SK-N-SH (cell line): ENCODE measurements around the gene DIPK1A. TPM values are rescaled to one million over a fixed set of nuclear protein-coding genes. Genes with fewer than 3 reads are reported as not detected.
A peak's percentile ranks its signal among the peaks of the same experiment; 100 is the strongest.

ENCODE experiments used
- CTCF ChIA-PET: fragments of 300-600, 350-600 bp; formaldehyde crosslinking; extraction: SDS; loops from one replicate; lab custom pipeline; 2021; lab: Yijun Ruan, JAX
- POLR2A ChIA-PET: fragments of 350-600 bp; sonication (Branson Sonifier 250); formaldehyde crosslinking; extraction: SDS; loops from one replicate; lab custom pipeline; 2020; ENCODE audit warnings: antibody characterized with exemption, inconsistent platforms; lab: Yijun Ruan, JAX
- DNase-seq: peaks from one replicate; pipeline ENCODE4 v3.0.0; 2012
- H2AFZ ChIP-seq: fragments of 200-600 bp; sonication (generic); 2 replicates; pipeline ENCODE4 v1.8.1; 2016; ENCODE audit warnings: antibody characterized with exemption, mild to moderate bottlenecking, low read depth
- H3F3A ChIP-seq: fragments of 200-600 bp; sonication (generic); replicated peaks from 2 replicates; pipeline ENCODE3; 2016; ENCODE audit warnings: antibody characterized with exemption, mild to moderate bottlenecking; ENCODE audit not compliant: insufficient read depth
- H3K27ac ChIP-seq, 2 experiments: fragments of 200-500 bp in 1 of 2; fragments of 200-600 bp in 1 of 2; sonication (Bioruptor generic) in 1 of 2; sonication (generic), shearing (Covaris generic) in 1 of 2; 2 replicates each; pipeline versions ENCODE4 v1.5.1 to v1.6.1; 2014 to 2016; ENCODE audit warnings: low read depth in 2 of 2, inconsistent platforms in 1 of 2, low read length in 1 of 2, mild to moderate bottlenecking in 1 of 2, mixed read lengths in 1 of 2
- H3K27me3 ChIP-seq: fragments of 200-600 bp; sonication (generic), shearing (Covaris generic); 2 replicates; pipeline ENCODE4 v1.6.1; 2016; ENCODE audit warnings: mixed run types; ENCODE audit not compliant: insufficient read depth
- H3K36me3 ChIP-seq, 2 experiments: fragments of 200-500 bp in 1 of 2; fragments of 200-600 bp in 1 of 2; sonication (Bioruptor generic) in 1 of 2; sonication (generic) in 1 of 2; replicated peaks in 1 of 2; 2 replicates each; pipeline versions ENCODE3 to v1.5.1; 2014 to 2016; ENCODE audit warnings: low read length in 1 of 2, mild to moderate bottlenecking in 1 of 2; ENCODE audit not compliant: insufficient read depth in 2 of 2, control insufficient read depth in 1 of 2
- H3K4me1 ChIP-seq, 2 experiments: fragments of 200-500 bp in 1 of 2; fragments of 200-600 bp in 1 of 2; sonication (Bioruptor generic) in 1 of 2; sonication (generic), shearing (Covaris generic) in 1 of 2; 2 replicates each; pipeline versions ENCODE4 v1.5.1 to v1.6.1; 2014 to 2016; ENCODE audit warnings: low read depth in 1 of 2, low read length in 1 of 2, mixed run types in 1 of 2; ENCODE audit not compliant: insufficient read depth in 2 of 2, control insufficient read depth in 1 of 2
- H3K4me2 ChIP-seq: fragments of 200-600 bp; sonication (generic), shearing (Covaris generic); 2 replicates; pipeline ENCODE4 v1.6.1; 2017; ENCODE audit warnings: mixed run types
- H3K4me3 ChIP-seq, 2 experiments: fragments of 200-500 bp in 1 of 2; fragments of 200-600 bp in 1 of 2; sonication (Bioruptor generic) in 1 of 2; sonication (generic), shearing (Covaris generic) in 1 of 2; 2 replicates each; pipeline versions ENCODE4 v1.5.1 to v1.8.1; 2014 to 2016; ENCODE audit warnings: low read depth in 2 of 2, inconsistent platforms in 1 of 2, low read length in 1 of 2, mild to moderate bottlenecking in 1 of 2, mixed read lengths in 1 of 2, moderate library complexity in 1 of 2
- H3K79me2 ChIP-seq: fragments of 200-600 bp; sonication (generic); 2 replicates; pipeline ENCODE4 v1.8.1; 2017; ENCODE audit warnings: mild to moderate bottlenecking; ENCODE audit not compliant: insufficient read depth
- H3K9ac ChIP-seq: fragments of 200-600 bp; sonication (generic); 2 replicates; pipeline ENCODE4 v1.6.1; 2017; ENCODE audit warnings: mixed run types
- H3K9me2 ChIP-seq: fragments of 200-600 bp; sonication (generic); 2 replicates; pipeline ENCODE4 v1.6.1; 2017; ENCODE audit warnings: mixed run types
- H3K9me3 ChIP-seq: fragments of 200-600 bp; sonication (generic); 2 replicates; pipeline ENCODE4 v1.6.1; 2017; ENCODE audit warnings: mixed run types, mild to moderate bottlenecking, moderate library complexity
- H4K20me1 ChIP-seq: fragments of 200-600 bp; sonication (generic); 2 replicates; pipeline ENCODE4 v1.6.1; 2017; ENCODE audit warnings: mild to moderate bottlenecking, mixed run types; ENCODE audit not compliant: insufficient read depth
- CHD2 ChIP-seq: fragments of 150-350 bp; IDR thresholded peaks from 2 replicates; pipeline ENCODE4 v1.6.1; 2018; ENCODE audit warnings: low read length; ENCODE audit not compliant: partially characterized antibody
- EP300 ChIP-seq, 2 experiments: IDR thresholded peaks; 2 replicates each; pipeline versions ENCODE4 v1.4.0 to v1.6.1; 2012; ENCODE audit warnings: borderline replicate concordance in 1 of 2, low read depth in 1 of 2, low read length in 1 of 2
- GABPA ChIP-seq: IDR thresholded peaks from 2 replicates; pipeline ENCODE4 v1.4.0; 2012; ENCODE audit warnings: low read depth, mild to moderate bottlenecking
- JUND ChIP-seq: IDR thresholded peaks from 2 replicates; pipeline ENCODE4 v1.4.0; 2012
- MXI1 ChIP-seq: IDR thresholded peaks from 2 replicates; pipeline ENCODE4 v1.6.1; 2012; ENCODE audit warnings: mild to moderate bottlenecking, low read depth, low read length, improper control_type of control experiment
- NFIC ChIP-seq: IDR thresholded peaks from 2 replicates; pipeline ENCODE4 v1.4.0; 2012; ENCODE audit warnings: borderline replicate concordance
- RXRA ChIP-seq: IDR thresholded peaks from 2 replicates; pipeline ENCODE4 v1.4.0; 2012; ENCODE audit warnings: low read depth, mild to moderate bottlenecking, borderline replicate concordance
- SMC3 ChIP-seq: IDR thresholded peaks from 2 replicates; pipeline ENCODE4 v1.6.1; 2012; ENCODE audit warnings: low read depth, low read length, improper control_type of control experiment
- TCF12 ChIP-seq: IDR thresholded peaks from 2 replicates; pipeline ENCODE4 v1.4.0; 2012
- TEAD4 ChIP-seq: IDR thresholded peaks from 2 replicates; pipeline ENCODE4 v1.4.0; 2012; ENCODE audit warnings: mild to moderate bottlenecking, borderline replicate concordance; ENCODE audit not compliant: insufficient read depth
- YY1 ChIP-seq: IDR thresholded peaks from 2 replicates; pipeline ENCODE4 v1.4.0; 2012; ENCODE audit warnings: low read depth, mild to moderate bottlenecking
- WGBS: methylation state at CpG from one replicate; pipeline ENCODE4 v1.1.6; 2017; ENCODE audit warnings: low lambda C conversion rate; 5-methylcytosine and 5-hydroxymethylcytosine counted together
- polyA plus RNA-seq, 3 experiments: library from polyadenylated mRNA; depleted of rRNA; stranded (reverse); fragments of >200 nt; gene quantifications; 2 replicates each; pipeline ENCODE4 v1.2.3, GENCODE V29; 2012
- TF ChIP-seq, protein P1 (sequence below): fragments of 150-350 bp; IDR thresholded peaks from 2 replicates; pipeline ENCODE4 v1.6.1; 2016; ENCODE audit warnings: mild to moderate bottlenecking, low read depth, low read length
- TF ChIP-seq, protein P2 (sequence below): IDR thresholded peaks from 2 replicates; pipeline ENCODE4 v1.4.0; 2012; ENCODE audit warnings: low read depth, borderline replicate concordance

The DIPK1A gene
- polyA plus RNA-seq, 1 of the 3 experiments (the other 2 are of a cell fraction), result 3.4 TPM

DNA sequence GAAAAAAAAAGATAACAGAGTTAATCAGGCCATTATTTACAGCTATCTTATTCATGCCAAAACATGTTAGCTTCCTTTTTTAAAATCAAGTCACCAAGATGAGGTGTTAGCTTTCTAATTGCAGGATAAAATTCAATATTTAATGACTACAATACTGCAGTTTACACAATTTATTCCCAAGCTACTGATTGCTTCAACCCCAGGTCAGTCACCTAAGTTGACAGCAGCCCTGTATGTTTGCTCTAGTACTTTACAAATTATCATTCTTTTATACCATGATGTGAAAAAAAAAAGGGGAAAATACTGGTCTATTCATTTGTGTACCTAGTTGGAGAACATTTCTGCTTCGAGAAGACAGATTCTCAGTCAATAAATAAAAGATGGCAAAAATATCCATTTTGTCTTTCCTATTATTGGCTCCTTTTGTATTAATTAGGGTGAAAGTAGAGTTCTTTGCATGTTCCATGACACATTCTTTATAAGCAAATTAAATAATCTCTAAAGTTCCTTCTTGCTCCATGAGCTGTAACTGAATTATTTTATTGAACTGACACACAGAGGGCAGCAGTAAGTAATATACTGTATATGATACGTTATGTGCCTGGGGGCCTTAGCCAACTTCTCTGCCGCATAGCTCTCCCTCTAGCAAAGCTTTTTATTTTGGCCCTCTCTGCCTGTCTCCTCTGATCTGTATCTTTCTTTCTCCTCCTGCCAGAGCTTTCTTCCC lies 48.0 kb downstream of the DIPK1A start:
- ChIA-PET CTCF (interaction anchor here (1.0 to 2.5 kb wide), 5 partner anchors 11 to 81 kb away, joined by 3 to 17 read pairs (median 4); no protein-coding TSS in a partner anchor), POLR2A (no interaction called here)
- no peaks in the 10 kb centered on the region for H3K79me2 ChIP-seq
- H3K27ac ChIP-seq, result no peak overlapping the region
- H3K27me3 ChIP-seq, result no peaks in the 10 kb centered on the region
- H2AFZ ChIP-seq, result no peak overlapping the region
- H3K9me2 ChIP-seq, result no peaks in the 10 kb centered on the region
- 90% methylated on average over 3 of the region's 3 CpGs for WGBS
- no peaks in the 10 kb centered on the region for H4K20me1 ChIP-seq
- no peak overlapping the region for H3K4me2 ChIP-seq
- H3K9ac ChIP-seq, result no peak overlapping the region
- no peaks in the 10 kb centered on the region for H3K36me3 ChIP-seq
- no peak for DNase-seq
- peaks cover 14% of the 10 kb centered on the region for H3F3A ChIP-seq
- H3K4me3 ChIP-seq, result no peak overlapping the region
- TF ChIP-seq CHD2 (no peak), SMC3 (no peak), RXRA (no peak), EP300 (IDR thresholded peaks at IDR 0.05; ENCODE audit: borderline replicate concordance in 1 of 2, low read depth in 1 of 2, low read length in 1 of 2) (no peak), MXI1 (no peak), JUND (no peak), GABPA (no peak), NFIC (no peak), TEAD4 (no peak)
- TF ChIP-seq, protein P1, sequence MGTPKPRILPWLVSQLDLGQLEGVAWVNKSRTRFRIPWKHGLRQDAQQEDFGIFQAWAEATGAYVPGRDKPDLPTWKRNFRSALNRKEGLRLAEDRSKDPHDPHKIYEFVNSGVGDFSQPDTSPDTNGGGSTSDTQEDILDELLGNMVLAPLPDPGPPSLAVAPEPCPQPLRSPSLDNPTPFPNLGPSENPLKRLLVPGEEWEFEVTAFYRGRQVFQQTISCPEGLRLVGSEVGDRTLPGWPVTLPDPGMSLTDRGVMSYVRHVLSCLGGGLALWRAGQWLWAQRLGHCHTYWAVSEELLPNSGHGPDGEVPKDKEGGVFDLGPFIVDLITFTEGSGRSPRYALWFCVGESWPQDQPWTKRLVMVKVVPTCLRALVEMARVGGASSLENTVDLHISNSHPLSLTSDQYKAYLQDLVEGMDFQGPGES, result no peak
- no peaks in the 10 kb centered on the region for H3K9me3 ChIP-seq
- peaks cover 2 to 12% of the 10 kb centered on the region in 2 experiments; a peak in 2 of 4 replicates for H3K4me1 ChIP-seq

DNA sequence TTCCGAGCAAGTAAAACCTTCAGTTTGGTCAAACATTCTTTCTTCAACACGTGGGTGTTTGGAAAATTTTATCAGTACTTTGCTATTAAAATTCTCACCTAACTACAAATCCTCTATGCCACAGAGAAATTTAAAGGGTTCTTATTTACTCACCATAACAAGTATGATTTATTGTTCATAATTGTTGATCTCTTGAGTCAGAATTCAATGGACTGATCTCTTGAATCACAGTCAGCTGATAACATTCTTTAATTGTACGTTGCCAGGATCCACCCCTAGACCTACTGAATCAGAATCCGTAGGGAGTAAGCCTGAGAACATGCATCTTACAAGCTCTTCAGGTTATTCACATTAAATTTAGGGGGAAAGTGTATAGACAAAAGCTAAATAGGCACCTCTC lies 51.2 kb downstream of the DIPK1A start:
- no peak overlapping the region for H2AFZ ChIP-seq
- no peaks in the 10 kb centered on the region for H4K20me1 ChIP-seq
- DNase-seq, result no peak
- H3K9me2 ChIP-seq, result no peaks in the 10 kb centered on the region
- TF ChIP-seq, protein P2, sequence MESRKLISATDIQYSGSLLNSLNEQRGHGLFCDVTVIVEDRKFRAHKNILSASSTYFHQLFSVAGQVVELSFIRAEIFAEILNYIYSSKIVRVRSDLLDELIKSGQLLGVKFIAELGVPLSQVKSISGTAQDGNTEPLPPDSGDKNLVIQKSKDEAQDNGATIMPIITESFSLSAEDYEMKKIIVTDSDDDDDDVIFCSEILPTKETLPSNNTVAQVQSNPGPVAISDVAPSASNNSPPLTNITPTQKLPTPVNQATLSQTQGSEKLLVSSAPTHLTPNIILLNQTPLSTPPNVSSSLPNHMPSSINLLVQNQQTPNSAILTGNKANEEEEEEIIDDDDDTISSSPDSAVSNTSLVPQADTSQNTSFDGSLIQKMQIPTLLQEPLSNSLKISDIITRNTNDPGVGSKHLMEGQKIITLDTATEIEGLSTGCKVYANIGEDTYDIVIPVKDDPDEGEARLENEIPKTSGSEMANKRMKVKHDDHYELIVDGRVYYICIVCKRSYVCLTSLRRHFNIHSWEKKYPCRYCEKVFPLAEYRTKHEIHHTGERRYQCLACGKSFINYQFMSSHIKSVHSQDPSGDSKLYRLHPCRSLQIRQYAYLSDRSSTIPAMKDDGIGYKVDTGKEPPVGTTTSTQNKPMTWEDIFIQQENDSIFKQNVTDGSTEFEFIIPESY, result no peak
- TF ChIP-seq YY1, result no peak
- TF ChIP-seq TCF12, result no peak
- no peak for TF ChIP-seq MXI1
- TF ChIP-seq JUND, result no peak
- peak overlapping the region in 1 of 2 experiments; percentile 66; a peak in 2 of 4 replicates for H3K27ac ChIP-seq
- CTCF ChIA-PET, result interaction anchor here (0.8 to 1.3 kb wide), 4 partner anchors 51 to 85 kb away, joined by 3 to 5 read pairs (median 4); partner anchors contain the start of gene DIPK1A
- POLR2A ChIA-PET, result no interaction called here
- H3K27me3 ChIP-seq, result no peaks in the 10 kb centered on the region
- H3K36me3 ChIP-seq, result no peaks in the 10 kb centered on the region
- no peaks in the 10 kb centered on the region for H3K79me2 ChIP-seq
- no peak overlapping the region for H3K9ac ChIP-seq
- no peak overlapping the region for H3K4me2 ChIP-seq
- no peaks in the 10 kb centered on the region for H3K9me3 ChIP-seq
- H3F3A ChIP-seq, result peaks cover 17% of the 10 kb centered on the region
- no peak overlapping the region for H3K4me3 ChIP-seq
- H3K4me1 ChIP-seq, result peaks cover 2 to 12% of the 10 kb centered on the region in 2 experiments; a peak in 2 of 4 replicates
- WGBS, result 89% methylated on average over 4 of the region's 4 CpGs
